ENCODE results near the gene PRKCZ. TPM values are rescaled to one million over a fixed set of nuclear protein-coding genes. Genes with fewer than 3 reads are reported as not detected.

The PRKCZ gene
- polyA plus RNA-seq, 2 donors = 21.2 to 34.3 TPM

DNA sequence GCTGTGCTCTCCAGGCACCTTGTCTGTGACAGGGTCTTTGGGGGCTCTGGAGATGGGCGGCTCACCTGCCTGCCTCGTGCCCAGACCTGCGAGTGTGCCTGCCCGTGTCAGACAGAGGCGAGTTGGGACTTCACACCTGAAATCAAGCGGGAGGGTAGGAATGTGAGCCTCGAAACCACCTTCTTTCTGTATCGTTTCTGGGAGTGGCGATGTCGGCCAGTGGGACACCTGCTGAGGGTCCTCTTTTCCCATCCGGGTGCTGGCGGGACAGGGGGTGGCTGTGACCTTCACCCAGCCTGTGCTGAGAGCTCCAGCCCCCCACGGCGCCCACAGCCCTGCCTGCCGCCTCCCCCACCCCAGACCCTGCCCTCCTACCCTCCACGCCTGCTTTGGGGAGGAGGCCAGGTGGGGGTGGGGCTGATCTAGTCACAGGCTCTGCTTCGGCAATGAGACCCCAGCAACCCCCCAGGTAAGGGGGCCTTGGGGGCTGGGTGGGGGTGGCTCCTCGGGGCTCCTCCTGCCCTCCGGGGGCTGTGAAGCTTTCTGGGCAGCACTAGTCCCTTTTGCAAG is 160.0 kb downstream of the PRKCZ start:
- peak overlapping the region; percentile 39 to 69 for H3K27ac ChIP-seq (ENCODE audit: low read depth in 2 of 2, low read length in 1 of 2)
- no peak overlapping the region for H3K4me3 ChIP-seq (ENCODE audit: low read depth in 1 of 2, low read length in 2 of 2)
- no peaks in the 10 kb centered on the region for H3K27me3 ChIP-seq (ENCODE audit: control insufficient read depth in 1 of 2, insufficient read depth in 2 of 2, low read length in 2 of 2)
- H3K9me3 ChIP-seq (ENCODE audit: control insufficient read depth in 2 of 2, insufficient read depth in 1 of 2, low read depth in 1 of 2, low read length in 1 of 2) = no peaks in the 10 kb centered on the region
- 49 to 63% methylated on average over 18 to 19 of the region's 19 CpGs for WGBS, 2 donors
- peaks cover 16 to 66% of the 10 kb centered on the region in 2 donors for H3K4me1 ChIP-seq (ENCODE audit: control insufficient read depth in 2 of 2, insufficient read depth in 2 of 2, low read length in 1 of 2)
- no peaks in the 10 kb centered on the region for H3K36me3 ChIP-seq (ENCODE audit: control insufficient read depth in 2 of 2, insufficient read depth in 2 of 2, low read length in 1 of 2)

DNA sequence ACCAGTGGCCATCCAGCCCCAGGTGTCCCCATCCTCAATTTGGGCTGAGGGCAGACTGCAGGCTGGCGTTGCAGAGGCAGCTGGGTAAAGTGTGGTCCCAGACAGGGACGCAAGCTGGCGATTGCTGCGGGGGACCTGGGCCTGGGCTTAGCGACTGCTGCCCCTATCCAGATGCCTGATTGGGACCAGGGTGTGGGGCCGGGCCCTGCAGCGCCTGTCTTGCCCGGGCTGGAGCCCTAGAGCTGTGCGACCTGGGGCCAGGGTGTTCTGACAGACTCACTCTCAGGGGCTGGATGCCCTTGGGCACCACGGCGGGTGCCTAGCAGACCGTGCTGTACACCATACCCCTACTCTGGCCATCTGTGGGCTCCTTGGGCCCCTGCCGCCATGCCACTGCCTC is 160.6 kb downstream of the PRKCZ start:
- Histone ChIP-seq H3K27ac (ENCODE audit: low read depth in 2 of 2, low read length in 1 of 2) (peak overlapping the region in 1 of 2 donors; percentile 54), H3K27me3 (ENCODE audit: control insufficient read depth in 1 of 2, insufficient read depth in 2 of 2, low read length in 2 of 2) (no peaks in the 10 kb centered on the region), H3K4me3 (ENCODE audit: low read depth in 1 of 2, low read length in 2 of 2) (no peak overlapping the region), H3K36me3 (ENCODE audit: control insufficient read depth in 2 of 2, insufficient read depth in 2 of 2, low read length in 1 of 2) (no peaks in the 10 kb centered on the region), H3K4me1 (ENCODE audit: control insufficient read depth in 2 of 2, insufficient read depth in 2 of 2, low read length in 1 of 2) (peaks cover 16 to 60% of the 10 kb centered on the region in 2 donors), H3K9me3 (ENCODE audit: control insufficient read depth in 2 of 2, insufficient read depth in 1 of 2, low read depth in 1 of 2, low read length in 1 of 2) (no peaks in the 10 kb centered on the region)
- 72 to 77% methylated on average over 11 to 13 of the region's 13 CpGs for WGBS, 2 donors

- peaks cover 14 to 54% of the 10 kb centered on the region in 2 donors for H3K4me1 ChIP-seq (ENCODE audit: control insufficient read depth in 2 of 2, insufficient read depth in 2 of 2, low read length in 1 of 2)
Measured at GRCh38 chr1:2212274-2212531, 162.0 kb downstream of the PRKCZ start.

DNA sequence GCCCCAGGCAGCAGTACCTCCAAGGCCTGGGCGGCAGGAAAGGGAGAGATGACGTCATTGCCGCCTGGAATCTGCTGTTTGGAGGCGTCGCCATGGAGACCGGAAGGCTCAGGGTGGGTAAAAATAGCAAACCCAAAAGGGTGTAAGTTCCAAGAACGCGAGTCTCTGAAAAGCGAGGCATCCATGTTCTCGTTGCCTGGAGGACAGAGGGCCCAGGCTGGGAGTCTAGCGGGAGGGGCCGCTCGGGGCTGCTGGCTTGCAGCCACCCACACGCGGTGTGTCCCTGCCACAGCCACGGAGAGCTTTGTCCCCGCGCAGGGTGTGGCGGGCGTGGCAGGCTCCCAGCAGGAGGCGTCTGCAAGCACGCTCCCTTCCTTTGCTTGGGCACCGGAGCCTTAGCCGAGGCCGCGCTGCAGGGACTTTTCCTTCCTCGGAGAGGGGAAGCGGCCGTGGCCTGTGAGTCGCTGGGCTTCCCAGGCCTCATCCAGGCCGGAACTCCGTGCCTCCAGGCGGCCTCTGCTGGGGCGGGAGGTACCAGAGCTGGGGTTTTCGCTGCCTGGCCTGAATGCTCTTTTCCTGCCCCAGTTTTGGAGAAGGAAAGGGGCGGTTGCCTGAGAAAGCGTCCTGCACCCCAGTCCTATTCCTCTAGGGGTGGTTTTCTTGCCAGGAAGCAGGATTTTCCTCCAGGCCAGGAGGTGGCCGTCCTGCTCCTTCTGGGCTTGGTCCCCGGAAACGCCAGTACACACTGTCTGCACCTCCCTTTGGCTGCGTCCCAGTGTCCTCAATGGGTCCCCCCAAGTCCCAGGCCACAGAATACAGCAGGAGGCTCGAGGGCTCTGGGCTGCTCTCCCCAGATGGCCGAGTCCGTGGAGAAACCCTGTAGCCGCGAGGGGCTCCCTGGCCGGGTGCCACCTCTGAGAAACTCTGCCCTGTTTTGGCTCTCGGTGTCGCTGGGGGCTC is 162.6 kb downstream of the PRKCZ start:
- H3K4me1 ChIP-seq (ENCODE audit: control insufficient read depth in 2 of 2, insufficient read depth in 2 of 2, low read length in 1 of 2) = peaks cover 14 to 49% of the 10 kb centered on the region in 2 donors
- H3K4me3 ChIP-seq (ENCODE audit: low read depth in 1 of 2, low read length in 2 of 2) = peak overlapping the region; percentile 5 to 11
- H3K9me3 ChIP-seq (ENCODE audit: control insufficient read depth in 2 of 2, insufficient read depth in 1 of 2, low read depth in 1 of 2, low read length in 1 of 2) = no peaks in the 10 kb centered on the region
- 4 to 11% methylated on average over 48 to 49 of the region's 49 CpGs for WGBS, 2 donors
- H3K27me3 ChIP-seq (ENCODE audit: control insufficient read depth in 1 of 2, insufficient read depth in 2 of 2, low read length in 2 of 2) = no peaks in the 10 kb centered on the region
- H3K27ac ChIP-seq (ENCODE audit: low read depth in 2 of 2, low read length in 1 of 2) = peak overlapping the region; percentile 91 to 95
- no peaks in the 10 kb centered on the region for H3K36me3 ChIP-seq (ENCODE audit: control insufficient read depth in 2 of 2, insufficient read depth in 2 of 2, low read length in 1 of 2)

More at GRCh38 chr1:2212274-2212531, 162.0 kb downstream of the PRKCZ start:
- no peak overlapping the region for H3K4me3 ChIP-seq (ENCODE audit: low read depth in 1 of 2, low read length in 2 of 2)
- H3K27ac ChIP-seq (ENCODE audit: low read depth in 2 of 2, low read length in 1 of 2) = peak overlapping the region; percentile 91 to 95
- no peaks in the 10 kb centered on the region for H3K9me3 ChIP-seq (ENCODE audit: control insufficient read depth in 2 of 2, insufficient read depth in 1 of 2, low read depth in 1 of 2, low read length in 1 of 2)
- 44% methylated on average over 10 of the region's 10 CpGs for WGBS, 2 donors
- H3K36me3 ChIP-seq (ENCODE audit: control insufficient read depth in 2 of 2, insufficient read depth in 2 of 2, low read length in 1 of 2) = no peaks in the 10 kb centered on the region
- H3K27me3 ChIP-seq (ENCODE audit: control insufficient read depth in 1 of 2, insufficient read depth in 2 of 2, low read length in 2 of 2) = no peaks in the 10 kb centered on the region

DNA sequence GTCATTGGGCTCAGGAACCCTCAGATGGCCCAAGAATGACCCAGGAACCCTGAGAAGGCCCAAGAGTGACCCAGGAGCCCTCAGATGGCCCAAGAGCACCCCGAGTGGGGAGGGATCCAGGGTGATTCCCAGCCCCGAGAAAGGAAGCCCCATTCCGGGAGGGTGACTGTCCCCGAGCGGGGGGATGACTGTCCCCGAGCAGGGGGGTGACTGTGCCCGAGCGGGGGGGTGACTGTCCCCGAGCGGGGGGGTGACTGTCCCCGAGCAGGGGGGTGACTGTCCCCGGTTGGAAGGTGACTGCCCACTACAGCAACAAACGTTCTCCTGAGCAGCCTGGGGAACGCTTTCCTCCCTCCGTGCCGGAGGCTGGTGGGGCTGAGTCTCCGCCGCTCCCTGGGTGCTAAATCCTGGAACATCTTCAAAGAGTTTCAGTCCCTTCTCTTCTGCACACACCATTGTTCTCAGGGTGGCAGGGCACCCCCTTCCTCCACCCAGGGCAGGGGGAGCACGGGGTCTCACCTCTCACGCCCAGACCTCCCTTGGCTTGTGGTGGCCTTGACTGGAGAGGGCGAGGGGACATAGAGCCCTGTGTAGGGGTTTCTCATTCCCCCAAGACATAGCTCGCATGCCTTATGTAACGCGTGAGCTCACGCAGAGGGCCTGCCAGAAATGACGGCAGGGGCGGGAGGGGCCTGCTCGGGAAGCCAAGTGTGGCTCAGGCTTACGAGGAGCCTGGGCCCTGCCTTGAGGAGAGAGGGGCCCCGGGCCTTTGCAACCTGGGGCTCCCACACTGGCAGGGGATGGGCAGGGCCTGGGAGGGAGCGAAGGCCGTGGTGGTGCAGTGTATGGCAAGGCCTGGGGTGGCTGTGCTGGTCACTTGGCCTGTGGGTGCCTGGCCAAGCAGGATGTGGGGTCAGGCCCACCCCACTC is 163.6 kb downstream of the PRKCZ start:
- H3K9me3 ChIP-seq (ENCODE audit: control insufficient read depth in 2 of 2, insufficient read depth in 1 of 2, low read depth in 1 of 2, low read length in 1 of 2) = no peaks in the 10 kb centered on the region
- 23 to 38% methylated on average over 32 of the region's 32 CpGs for WGBS, 2 donors
- H3K27ac ChIP-seq (ENCODE audit: low read depth in 2 of 2, low read length in 1 of 2) = peak overlapping the region; percentile 91 to 95
- H3K4me3 ChIP-seq (ENCODE audit: low read depth in 1 of 2, low read length in 2 of 2) = no peak overlapping the region
- H3K27me3 ChIP-seq (ENCODE audit: control insufficient read depth in 1 of 2, insufficient read depth in 2 of 2, low read length in 2 of 2) = no peaks in the 10 kb centered on the region
- no peaks in the 10 kb centered on the region for H3K36me3 ChIP-seq (ENCODE audit: control insufficient read depth in 2 of 2, insufficient read depth in 2 of 2, low read length in 1 of 2)
- H3K4me1 ChIP-seq (ENCODE audit: control insufficient read depth in 2 of 2, insufficient read depth in 2 of 2, low read length in 1 of 2) = peaks cover 14 to 41% of the 10 kb centered on the region in 2 donors

DNA sequence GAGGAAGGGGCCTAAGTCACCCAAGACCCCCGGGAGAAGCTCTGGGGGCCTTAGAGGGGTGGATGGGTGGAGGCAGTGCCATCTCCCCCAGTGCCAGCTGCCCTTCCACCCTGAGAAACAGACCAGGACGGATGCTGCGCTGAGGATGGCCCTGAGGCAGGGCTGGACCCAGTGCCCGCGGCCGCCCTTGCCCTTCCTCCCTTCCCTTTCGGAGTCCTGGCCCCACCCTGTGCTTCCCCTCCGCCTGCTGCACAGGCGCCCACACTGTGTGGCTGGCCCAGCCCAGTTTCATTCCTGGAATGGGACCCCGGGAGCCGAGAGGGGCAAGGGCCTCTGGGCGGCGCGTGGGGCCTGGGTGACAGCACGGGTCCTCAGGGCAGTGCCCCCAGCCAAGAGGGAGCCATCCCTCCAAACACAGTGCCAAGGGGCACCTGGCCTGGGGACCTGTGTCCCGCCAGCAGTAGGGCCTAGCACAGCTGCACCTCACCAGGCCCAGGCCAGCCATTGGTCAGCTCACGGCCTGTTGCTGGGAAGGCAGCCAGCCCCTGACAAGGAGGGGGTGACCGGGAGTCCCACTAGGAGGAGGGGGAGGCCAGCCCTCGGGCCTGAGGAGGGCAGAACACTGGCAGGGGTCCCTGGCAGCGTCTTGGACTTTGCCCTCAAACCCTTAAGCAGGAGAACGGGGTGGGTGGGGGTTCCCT is 164.5 kb downstream of the PRKCZ start:
- Histone ChIP-seq H3K27ac (ENCODE audit: low read depth in 2 of 2, low read length in 1 of 2) (peak overlapping the region; percentile 91 to 95), H3K4me3 (ENCODE audit: low read depth in 1 of 2, low read length in 2 of 2) (no peak overlapping the region), H3K27me3 (ENCODE audit: control insufficient read depth in 1 of 2, insufficient read depth in 2 of 2, low read length in 2 of 2) (no peaks in the 10 kb centered on the region), H3K36me3 (ENCODE audit: control insufficient read depth in 2 of 2, insufficient read depth in 2 of 2, low read length in 1 of 2) (no peaks in the 10 kb centered on the region), H3K9me3 (ENCODE audit: control insufficient read depth in 2 of 2, insufficient read depth in 1 of 2, low read depth in 1 of 2, low read length in 1 of 2) (no peaks in the 10 kb centered on the region), H3K4me1 (ENCODE audit: control insufficient read depth in 2 of 2, insufficient read depth in 2 of 2, low read length in 1 of 2) (peaks cover 14 to 35% of the 10 kb centered on the region in 2 donors)
- WGBS, 2 donors = 31 to 48% methylated on average over 16 to 21 of the region's 21 CpGs

- 90 to 95% methylated on average over 10 to 14 of the region's 14 CpGs for WGBS, 2 donors
- H3K27me3 ChIP-seq (ENCODE audit: control insufficient read depth in 1 of 2, insufficient read depth in 2 of 2, low read length in 2 of 2) = no peaks in the 10 kb centered on the region
- H3K27ac ChIP-seq (ENCODE audit: low read depth in 2 of 2, low read length in 1 of 2) = no peak overlapping the region
- no peak overlapping the region for H3K4me3 ChIP-seq (ENCODE audit: low read depth in 1 of 2, low read length in 2 of 2)
- peaks cover 14 to 30% of the 10 kb centered on the region in 2 donors for H3K4me1 ChIP-seq (ENCODE audit: control insufficient read depth in 2 of 2, insufficient read depth in 2 of 2, low read length in 1 of 2)
- no peaks in the 10 kb centered on the region for H3K36me3 ChIP-seq (ENCODE audit: control insufficient read depth in 2 of 2, insufficient read depth in 2 of 2, low read length in 1 of 2)
- H3K9me3 ChIP-seq (ENCODE audit: control insufficient read depth in 2 of 2, insufficient read depth in 1 of 2, low read depth in 1 of 2, low read length in 1 of 2) = no peaks in the 10 kb centered on the region
Measured at GRCh38 chr1:2215329-2215728, 165.1 kb downstream of the PRKCZ start.

DNA sequence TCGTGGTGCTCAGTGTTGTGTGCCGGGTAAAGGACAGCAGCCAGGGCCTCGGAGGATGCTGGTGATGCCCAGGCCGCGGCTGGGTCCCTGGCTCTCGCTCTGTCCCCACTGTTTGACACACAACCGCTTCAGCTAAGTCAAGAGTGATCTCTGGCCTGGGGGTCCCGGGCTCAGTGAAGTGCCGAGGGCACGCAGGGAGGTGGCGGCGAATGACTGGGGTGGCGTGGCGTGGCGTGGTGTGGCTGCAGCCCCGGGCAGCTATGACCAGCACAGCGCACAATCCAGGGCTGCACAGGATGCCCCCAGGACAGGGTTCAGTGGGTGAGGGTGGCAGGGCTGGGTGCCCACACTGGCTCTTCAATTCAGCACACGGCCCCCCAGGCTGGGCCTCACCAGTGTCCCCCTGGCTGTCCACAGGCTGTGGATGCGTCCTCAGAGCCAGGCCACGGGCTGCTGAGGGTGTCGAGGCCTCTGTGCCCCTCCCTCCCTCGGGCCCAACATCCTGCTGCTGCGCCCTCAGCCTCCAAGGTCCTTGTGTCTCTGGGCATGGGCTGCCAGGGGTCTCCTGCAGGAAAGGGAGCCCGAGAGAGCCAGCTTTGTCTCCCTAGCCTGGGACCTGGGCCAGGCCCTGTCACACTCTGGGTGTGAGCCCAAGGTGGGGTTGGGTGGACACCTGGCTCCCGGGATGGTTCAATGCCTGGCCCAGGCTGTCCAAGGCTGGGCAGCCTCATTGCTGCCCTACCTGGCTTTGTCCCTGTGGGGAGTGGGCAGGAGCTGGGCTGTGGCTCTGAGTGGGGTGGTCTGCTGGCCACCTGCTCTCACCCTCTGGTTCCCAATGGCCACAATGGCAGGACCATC is 165.9 kb downstream of the PRKCZ start:
- Histone ChIP-seq H3K9me3 (ENCODE audit: control insufficient read depth in 2 of 2, insufficient read depth in 1 of 2, low read depth in 1 of 2, low read length in 1 of 2) (no peaks in the 10 kb centered on the region), H3K36me3 (ENCODE audit: control insufficient read depth in 2 of 2, insufficient read depth in 2 of 2, low read length in 1 of 2) (no peaks in the 10 kb centered on the region), H3K4me3 (ENCODE audit: low read depth in 1 of 2, low read length in 2 of 2) (no peak overlapping the region), H3K27ac (ENCODE audit: low read depth in 2 of 2, low read length in 1 of 2) (no peak overlapping the region), H3K27me3 (ENCODE audit: control insufficient read depth in 1 of 2, insufficient read depth in 2 of 2, low read length in 2 of 2) (no peaks in the 10 kb centered on the region), H3K4me1 (ENCODE audit: control insufficient read depth in 2 of 2, insufficient read depth in 2 of 2, low read length in 1 of 2) (peaks cover 12 to 30% of the 10 kb centered on the region in 2 donors)
- whole genome bisulfite sequencing, 2 donors = 87 to 90% methylated on average over 25 of the region's 25 CpGs

Data from esophagus (tissue), 2 donors.